Fibroblast of lung (primary cell): ENCODE results near the gene ADAT2. TPM values are rescaled to one million over a fixed set of nuclear protein-coding genes. Genes with fewer than 3 reads are reported as not detected.

Experiments
- DNase-seq, 2 donors: peaks; one replicate each; pipeline versions ENCODE4 v3.0.0 to v3.0.0-alpha.2; 2010; ENCODE audit warnings: low read depth in 2 of 2
- H2AFZ ChIP-seq: 2 replicates; pipeline ENCODE4 v1.5.1; 2012; ENCODE audit warnings: low read length, control low read depth, inconsistent platforms
- H3K27ac ChIP-seq: 2 replicates; pipeline ENCODE4 v1.5.1; 2011; ENCODE audit warnings: low read length, control low read depth; ENCODE audit not compliant: insufficient read depth
- H3K27me3 ChIP-seq: 2 replicates; pipeline ENCODE4 v1.5.1; 2011; ENCODE audit warnings: mild to moderate bottlenecking, low read length; ENCODE audit not compliant: control insufficient read depth, insufficient read depth
- H3K36me3 ChIP-seq: 2 replicates; pipeline ENCODE4 v1.5.1; 2011; ENCODE audit warnings: low read length; ENCODE audit not compliant: control insufficient read depth, insufficient read depth
- H3K4me1 ChIP-seq: 2 replicates; pipeline ENCODE4 v1.5.1; 2011; ENCODE audit warnings: low read length; ENCODE audit not compliant: control insufficient read depth, insufficient read depth; ENCODE audit errors: extremely low read depth
- H3K4me2 ChIP-seq: 2 replicates; pipeline ENCODE4 v1.5.1; 2011; ENCODE audit warnings: low read length, control low read depth; ENCODE audit not compliant: insufficient read depth; ENCODE audit errors: extremely low read depth
- H3K4me3 ChIP-seq, 4 experiments: fragments of 200-600 bp in 1 of 4; sonication (generic) in 1 of 4; replicated peaks in 1 of 4; 2 replicates each; pipeline ENCODE4 v1.5.1; 2011 to 2016; ENCODE audit warnings: low read length in 4 of 4, low read depth in 3 of 4, mild to moderate bottlenecking in 3 of 4, control low read depth in 2 of 4, inconsistent platforms in 1 of 4, mixed read lengths in 1 of 4; ENCODE audit not compliant: insufficient read depth in 1 of 4; ENCODE audit errors: control extremely low read depth in 1 of 4
- H3K79me2 ChIP-seq: 2 replicates; pipeline ENCODE4 v1.5.1; 2012; ENCODE audit warnings: mild to moderate bottlenecking, low read length, inconsistent platforms; ENCODE audit not compliant: control insufficient read depth, insufficient read depth
- H3K9ac ChIP-seq: 2 replicates; pipeline ENCODE4 v1.5.1; 2011; ENCODE audit warnings: mild to moderate bottlenecking, low read length, control low read depth; ENCODE audit not compliant: insufficient read depth
- H3K9me3 ChIP-seq: 2 replicates; pipeline ENCODE4 v1.5.1; 2012; ENCODE audit warnings: low read depth, low read length; ENCODE audit not compliant: control insufficient read depth, insufficient read depth
- H4K20me1 ChIP-seq: 2 replicates; pipeline ENCODE4 v1.5.1; 2011; ENCODE audit warnings: low read length; ENCODE audit not compliant: control insufficient read depth, insufficient read depth; ENCODE audit errors: extremely low read depth
- EZH2 ChIP-seq: IDR thresholded peaks from 2 replicates; pipeline ENCODE4 v1.5.1; 2012; ENCODE audit warnings: low read length, control low read depth, mild to moderate bottlenecking; ENCODE audit errors: missing control alignments
- polyA plus RNA-seq, 2 donors: library from polyadenylated mRNA; depleted of rRNA in 1 of 2; stranded (reverse) in 1 of 2; unstranded in 1 of 2; fragments of >200 nt; gene quantifications; 2 replicates each; pipeline ENCODE4 v1.2.1, GENCODE V29; 2011 to 2012; ENCODE audit warnings: missing spikeins in 1 of 2
- total RNA-seq: library from RNA; depleted of rRNA; stranded (reverse); fragments of >200 nt; gene quantifications from 2 replicates; pipeline ENCODE4 v1.2.1, GENCODE V29; 2014
- TF ChIP-seq, protein P1 (sequence below), 2 donors: IDR thresholded peaks in 1 of 2; conservative IDR thresholded peaks in 1 of 2; 1 replicate in 1 of 2; 2 replicates in 1 of 2; pipeline ENCODE4 v1.5.1; 2011 to 2012; ENCODE audit warnings: low read length in 2 of 2, control low read depth in 1 of 2, inconsistent platforms in 1 of 2, low read depth in 1 of 2, mild to moderate bottlenecking in 1 of 2

ADAT2 gene
- total and polyA plus RNA-seq, 2 donors (not counting 1 experiment from before 2014, with no cell fraction given) = 4.7 to 5.0 TPM

GRCh38 chr6:143400258-143401067 is 50.0 kb downstream of the ADAT2 start:
- H3K4me1 ChIP-seq = no peaks in the 10 kb centered on the region
- H3K27me3 ChIP-seq = no peaks in the 10 kb centered on the region
- no peak overlapping the region for H3K4me2 ChIP-seq
- DNase-seq = peak in 1 of 2 donors; percentile 44
- no peaks in the 10 kb centered on the region for H4K20me1 ChIP-seq
- H2AFZ ChIP-seq = no peak overlapping the region
- H3K4me3 ChIP-seq = no peak overlapping the region
- no peaks in the 10 kb centered on the region for H3K79me2 ChIP-seq
- no peaks in the 10 kb centered on the region for H3K36me3 ChIP-seq
- no peak overlapping the region for H3K27ac ChIP-seq
- H3K9me3 ChIP-seq = no peaks in the 10 kb centered on the region
- TF ChIP-seq, protein P1, sequence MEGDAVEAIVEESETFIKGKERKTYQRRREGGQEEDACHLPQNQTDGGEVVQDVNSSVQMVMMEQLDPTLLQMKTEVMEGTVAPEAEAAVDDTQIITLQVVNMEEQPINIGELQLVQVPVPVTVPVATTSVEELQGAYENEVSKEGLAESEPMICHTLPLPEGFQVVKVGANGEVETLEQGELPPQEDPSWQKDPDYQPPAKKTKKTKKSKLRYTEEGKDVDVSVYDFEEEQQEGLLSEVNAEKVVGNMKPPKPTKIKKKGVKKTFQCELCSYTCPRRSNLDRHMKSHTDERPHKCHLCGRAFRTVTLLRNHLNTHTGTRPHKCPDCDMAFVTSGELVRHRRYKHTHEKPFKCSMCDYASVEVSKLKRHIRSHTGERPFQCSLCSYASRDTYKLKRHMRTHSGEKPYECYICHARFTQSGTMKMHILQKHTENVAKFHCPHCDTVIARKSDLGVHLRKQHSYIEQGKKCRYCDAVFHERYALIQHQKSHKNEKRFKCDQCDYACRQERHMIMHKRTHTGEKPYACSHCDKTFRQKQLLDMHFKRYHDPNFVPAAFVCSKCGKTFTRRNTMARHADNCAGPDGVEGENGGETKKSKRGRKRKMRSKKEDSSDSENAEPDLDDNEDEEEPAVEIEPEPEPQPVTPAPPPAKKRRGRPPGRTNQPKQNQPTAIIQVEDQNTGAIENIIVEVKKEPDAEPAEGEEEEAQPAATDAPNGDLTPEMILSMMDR (conservative IDR thresholded peaks at IDR 0.05 in 1 of 2, IDR thresholded peaks at IDR 0.05 in 1 of 2; ENCODE audit: low read depth in 1 of 2, low read length in 2 of 2) = no peak
- no peak for TF ChIP-seq EZH2
- H3K9ac ChIP-seq = no peak overlapping the region

GRCh38 chr6:143399775-143400174 is 50.7 kb downstream of the ADAT2 start:
- H3K36me3 ChIP-seq = no peaks in the 10 kb centered on the region
- H3K27ac ChIP-seq = no peak overlapping the region
- H3K79me2 ChIP-seq = no peaks in the 10 kb centered on the region
- no peak for DNase-seq
- H3K4me3 ChIP-seq = no peak overlapping the region
- H2AFZ ChIP-seq = no peak overlapping the region
- no peak overlapping the region for H3K9ac ChIP-seq
- no peak overlapping the region for H3K4me2 ChIP-seq
- H4K20me1 ChIP-seq = no peaks in the 10 kb centered on the region
- H3K4me1 ChIP-seq = no peaks in the 10 kb centered on the region
- H3K27me3 ChIP-seq = no peaks in the 10 kb centered on the region
- TF ChIP-seq EZH2 = no peak
- TF ChIP-seq, protein P1 (conservative IDR thresholded peaks at IDR 0.05 in 1 of 2, IDR thresholded peaks at IDR 0.05 in 1 of 2; ENCODE audit: low read depth in 1 of 2, low read length in 2 of 2) = no peak
- H3K9me3 ChIP-seq = no peaks in the 10 kb centered on the region

DNA sequence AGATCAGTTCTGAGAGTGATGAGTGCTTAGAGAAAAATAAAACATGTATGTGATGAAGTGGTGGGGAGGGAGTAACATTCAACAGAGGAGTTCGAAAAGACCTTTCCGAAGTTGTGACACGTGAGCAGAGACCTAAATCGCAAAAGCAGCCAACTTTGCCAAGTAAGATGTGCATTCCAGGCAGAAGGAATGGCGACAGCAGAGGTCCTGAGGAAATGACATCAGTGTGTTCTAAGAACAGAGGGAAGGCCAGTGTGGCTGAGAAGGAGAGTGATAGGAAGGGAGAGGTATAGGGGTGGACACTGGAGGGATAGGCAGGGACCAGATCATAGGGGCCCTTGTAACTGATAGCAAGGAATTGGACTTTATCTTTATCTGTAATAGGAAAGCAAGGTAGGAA is 51.3 kb downstream of the ADAT2 start:
- no peak overlapping the region for H3K4me2 ChIP-seq
- no peak overlapping the region for H3K9ac ChIP-seq
- peak overlapping the region; percentile 25 for H2AFZ ChIP-seq
- H3K79me2 ChIP-seq = no peaks in the 10 kb centered on the region
- H3K27ac ChIP-seq = no peak overlapping the region
- H3K27me3 ChIP-seq = no peaks in the 10 kb centered on the region
- peak in 1 of 2 donors; percentile 20 for DNase-seq
- no peaks in the 10 kb centered on the region for H4K20me1 ChIP-seq
- H3K4me1 ChIP-seq = no peaks in the 10 kb centered on the region
- H3K9me3 ChIP-seq = no peaks in the 10 kb centered on the region
- H3K4me3 ChIP-seq = no peak overlapping the region
- no peak for TF ChIP-seq EZH2
- TF ChIP-seq, protein P1 (conservative IDR thresholded peaks at IDR 0.05 in 1 of 2, IDR thresholded peaks at IDR 0.05 in 1 of 2; ENCODE audit: low read depth in 1 of 2, low read length in 2 of 2) = no peak
- no peaks in the 10 kb centered on the region for H3K36me3 ChIP-seq
